Measurements from ENCODE around the gene USB1.

DNA sequence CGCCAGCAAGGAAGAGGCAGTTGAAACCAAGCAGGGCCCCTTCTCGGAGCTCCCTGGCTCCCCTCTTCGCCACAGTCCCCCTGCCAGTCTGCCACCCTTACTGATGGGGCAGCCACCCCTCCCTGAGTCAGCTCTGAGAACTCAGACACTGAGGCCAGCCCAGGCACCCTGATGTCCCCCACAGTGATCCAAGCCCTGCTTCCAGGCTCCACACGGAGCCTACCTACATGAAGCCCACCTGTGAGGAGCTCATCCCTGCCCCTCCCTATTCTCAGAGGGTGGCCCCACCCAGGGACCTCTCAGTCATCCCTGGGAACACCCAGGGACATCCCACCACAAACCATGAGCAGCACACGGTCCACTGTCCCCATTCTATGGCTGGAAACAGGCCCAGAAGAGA lies 39.2 kb upstream of the USB1 start:
- TF ChIP-seq POLR2A (IDR thresholded peaks at IDR 0.05) = no peak
- TF ChIP-seq, protein P1, sequence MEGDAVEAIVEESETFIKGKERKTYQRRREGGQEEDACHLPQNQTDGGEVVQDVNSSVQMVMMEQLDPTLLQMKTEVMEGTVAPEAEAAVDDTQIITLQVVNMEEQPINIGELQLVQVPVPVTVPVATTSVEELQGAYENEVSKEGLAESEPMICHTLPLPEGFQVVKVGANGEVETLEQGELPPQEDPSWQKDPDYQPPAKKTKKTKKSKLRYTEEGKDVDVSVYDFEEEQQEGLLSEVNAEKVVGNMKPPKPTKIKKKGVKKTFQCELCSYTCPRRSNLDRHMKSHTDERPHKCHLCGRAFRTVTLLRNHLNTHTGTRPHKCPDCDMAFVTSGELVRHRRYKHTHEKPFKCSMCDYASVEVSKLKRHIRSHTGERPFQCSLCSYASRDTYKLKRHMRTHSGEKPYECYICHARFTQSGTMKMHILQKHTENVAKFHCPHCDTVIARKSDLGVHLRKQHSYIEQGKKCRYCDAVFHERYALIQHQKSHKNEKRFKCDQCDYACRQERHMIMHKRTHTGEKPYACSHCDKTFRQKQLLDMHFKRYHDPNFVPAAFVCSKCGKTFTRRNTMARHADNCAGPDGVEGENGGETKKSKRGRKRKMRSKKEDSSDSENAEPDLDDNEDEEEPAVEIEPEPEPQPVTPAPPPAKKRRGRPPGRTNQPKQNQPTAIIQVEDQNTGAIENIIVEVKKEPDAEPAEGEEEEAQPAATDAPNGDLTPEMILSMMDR (IDR thresholded peaks at IDR 0.05) = no peak
- no peak for TF ChIP-seq POLR2AphosphoS5 (IDR thresholded peaks at IDR 0.05)

All from breast epithelium (tissue), 3 donors.